Measurements from ENCODE around the gene ZMIZ1.

DNA sequence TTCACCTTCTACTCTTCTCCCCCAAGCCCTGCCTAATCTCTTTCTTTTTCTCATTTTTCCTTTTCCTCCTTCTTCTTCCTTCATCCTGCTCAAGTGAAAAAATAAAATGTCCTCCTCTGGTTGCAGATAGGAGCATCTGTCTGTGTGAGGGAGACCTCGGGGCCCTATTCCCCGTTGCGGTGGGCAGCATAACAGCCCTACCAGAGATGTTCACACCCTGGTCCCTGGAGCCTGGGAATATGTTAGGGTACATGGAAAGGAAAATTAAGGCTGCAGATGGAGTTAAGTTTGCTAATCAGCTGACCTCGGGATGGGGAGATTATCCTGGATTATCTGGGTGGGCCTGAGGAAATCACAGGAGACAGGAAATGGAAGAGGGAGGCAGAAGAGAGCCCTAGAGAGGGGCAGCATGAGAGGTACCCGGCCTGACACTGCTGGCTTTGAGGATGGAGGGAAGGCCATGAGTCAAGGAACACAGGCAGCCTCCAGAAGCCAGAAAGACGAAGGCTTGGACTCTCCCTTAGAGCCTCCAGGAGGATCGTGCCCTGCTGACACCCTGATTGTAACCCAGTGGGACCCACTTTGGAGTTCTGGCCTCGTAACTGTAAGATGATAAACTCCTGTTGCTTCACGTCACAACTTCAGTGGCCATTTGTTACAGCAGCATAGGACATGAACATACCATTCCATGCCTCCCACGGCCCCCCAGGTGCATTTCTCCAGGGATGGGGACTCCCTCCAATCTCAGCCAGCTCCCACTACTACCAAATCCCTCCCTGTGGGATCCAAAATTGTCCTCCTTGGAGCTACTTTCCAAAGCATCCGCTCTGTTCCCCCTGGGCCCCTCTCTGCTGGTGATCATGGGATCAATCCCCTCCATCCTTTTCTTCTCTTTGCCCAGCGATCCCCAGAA, 39.0 kb upstream of the ZMIZ1 start:
- TF ChIP-seq EZH2 (IDR thresholded peaks at IDR 0.05; ENCODE audit: borderline replicate concordance, low read depth, low read length, poor library complexity, severe bottlenecking) (no peak), CTCF (conservative IDR thresholded peaks at IDR 0.05; ENCODE audit: low read depth, low read length) (no peak)
